NB4 (cell line): ENCODE data around the gene MSH3.
"Not testable (repeated sequence)": the region's sequence is repeated elsewhere in the genome, so short reads cannot be mapped to it uniquely, and the experiment has no call there.

Source experiments
- DNase-seq: peaks from one replicate; pipeline ENCODE4 v3.0.0; 2010; ENCODE audit warnings: low read depth
- H3K4me3 ChIP-seq: one replicate; pipeline ENCODE4 v1.5.1; 2011; ENCODE audit warnings: mild to moderate bottlenecking, low read depth, low read length, moderate library complexity
- MYC ChIP-seq: IDR thresholded peaks from 2 replicates; pipeline ENCODE4 v1.6.1; 2011; ENCODE audit warnings: low read depth, low read length
- POLR2A ChIP-seq: IDR thresholded peaks from 2 replicates; pipeline ENCODE4 v1.6.1; 2011; ENCODE audit warnings: mild to moderate bottlenecking; ENCODE audit not compliant: insufficient read length; ENCODE audit errors: extremely low read depth
- TF ChIP-seq, protein P1 (sequence below): IDR thresholded peaks from 2 replicates; pipeline ENCODE4 v1.6.1; 2011; ENCODE audit warnings: low read depth, low read length
- TF ChIP-seq, protein P2 (sequence below): IDR thresholded peaks from one replicate; pipeline ENCODE4 v1.5.1; 2012; ENCODE audit warnings: low read depth, low read length

MSH3 gene

DNA sequence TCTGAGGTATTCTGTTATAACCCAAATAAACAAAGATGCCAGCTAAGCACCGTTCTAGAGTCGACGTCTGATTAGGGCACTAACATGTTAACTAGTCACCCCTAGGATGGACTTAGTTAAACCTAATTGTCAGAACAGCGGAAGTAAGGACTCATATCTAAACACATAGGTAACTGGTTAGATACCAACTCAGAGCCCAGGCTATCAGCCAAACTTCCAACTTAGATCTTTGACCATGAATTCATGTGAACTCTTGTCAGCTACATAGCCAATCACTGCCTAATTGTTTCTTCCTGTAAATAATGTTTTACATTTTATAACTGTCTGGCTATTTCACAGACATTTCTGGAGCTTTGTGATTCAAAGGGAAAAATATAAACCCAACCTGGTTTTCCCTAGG lies 84.6 kb downstream of the MSH3 start:
- H3K4me3 ChIP-seq: no peak overlapping the region
- DNase-seq: no peak
- TF ChIP-seq MYC (no peak), POLR2A (no peak)
- TF ChIP-seq, protein P1, sequence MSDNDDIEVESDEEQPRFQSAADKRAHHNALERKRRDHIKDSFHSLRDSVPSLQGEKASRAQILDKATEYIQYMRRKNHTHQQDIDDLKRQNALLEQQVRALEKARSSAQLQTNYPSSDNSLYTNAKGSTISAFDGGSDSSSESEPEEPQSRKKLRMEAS: no peak
- TF ChIP-seq, protein P2, sequence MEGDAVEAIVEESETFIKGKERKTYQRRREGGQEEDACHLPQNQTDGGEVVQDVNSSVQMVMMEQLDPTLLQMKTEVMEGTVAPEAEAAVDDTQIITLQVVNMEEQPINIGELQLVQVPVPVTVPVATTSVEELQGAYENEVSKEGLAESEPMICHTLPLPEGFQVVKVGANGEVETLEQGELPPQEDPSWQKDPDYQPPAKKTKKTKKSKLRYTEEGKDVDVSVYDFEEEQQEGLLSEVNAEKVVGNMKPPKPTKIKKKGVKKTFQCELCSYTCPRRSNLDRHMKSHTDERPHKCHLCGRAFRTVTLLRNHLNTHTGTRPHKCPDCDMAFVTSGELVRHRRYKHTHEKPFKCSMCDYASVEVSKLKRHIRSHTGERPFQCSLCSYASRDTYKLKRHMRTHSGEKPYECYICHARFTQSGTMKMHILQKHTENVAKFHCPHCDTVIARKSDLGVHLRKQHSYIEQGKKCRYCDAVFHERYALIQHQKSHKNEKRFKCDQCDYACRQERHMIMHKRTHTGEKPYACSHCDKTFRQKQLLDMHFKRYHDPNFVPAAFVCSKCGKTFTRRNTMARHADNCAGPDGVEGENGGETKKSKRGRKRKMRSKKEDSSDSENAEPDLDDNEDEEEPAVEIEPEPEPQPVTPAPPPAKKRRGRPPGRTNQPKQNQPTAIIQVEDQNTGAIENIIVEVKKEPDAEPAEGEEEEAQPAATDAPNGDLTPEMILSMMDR: no peak

DNA sequence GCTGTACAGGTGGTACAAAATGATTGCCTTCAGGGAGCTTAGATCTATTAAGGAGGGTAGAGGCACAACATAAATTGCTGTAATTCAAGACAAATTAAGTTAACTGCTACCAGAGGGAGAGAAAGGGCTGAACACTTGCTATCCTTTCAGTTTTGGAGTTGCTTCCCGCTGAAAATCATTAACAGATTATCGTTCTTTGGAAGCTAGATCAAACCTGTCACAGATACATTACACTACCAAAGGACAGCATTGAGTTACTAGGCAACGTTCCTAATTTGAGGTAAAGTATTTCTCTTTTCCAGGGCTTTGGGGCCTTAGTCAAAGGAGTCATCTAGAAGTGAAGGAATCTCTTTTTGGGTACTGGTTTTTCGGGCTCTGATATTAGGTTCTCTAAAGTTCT lies 85.0 kb downstream of the MSH3 start:
- no peak for TF ChIP-seq POLR2A
- TF ChIP-seq MYC: no peak
- TF ChIP-seq, protein P2: no peak
- TF ChIP-seq, protein P1: no peak
- no peak overlapping the region for H3K4me3 ChIP-seq

DNA sequence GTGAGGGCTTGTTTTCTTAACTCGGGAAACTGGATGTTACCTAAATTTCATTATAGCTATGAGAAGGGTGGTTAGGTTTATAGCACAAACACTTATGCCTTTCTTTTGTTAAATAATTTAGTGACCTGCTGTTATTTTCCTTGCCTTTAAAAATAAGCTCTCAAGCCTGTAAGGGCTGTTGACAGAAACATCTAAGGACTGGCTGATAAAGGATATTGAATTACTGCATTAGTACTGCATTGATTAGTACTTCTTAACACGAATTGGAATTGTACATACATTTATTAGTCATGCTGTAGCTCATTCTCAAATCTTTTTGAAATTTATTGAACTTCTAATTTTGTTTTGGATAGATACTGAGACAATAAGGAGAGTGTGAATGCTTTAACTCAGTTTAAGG lies 85.4 kb downstream of the MSH3 start:
- no peak overlapping the region for H3K4me3 ChIP-seq
- no peak for DNase-seq
- TF ChIP-seq POLR2A: no peak
- TF ChIP-seq, protein P1: no peak
- TF ChIP-seq MYC: no peak
- TF ChIP-seq, protein P2: no peak

More for the DNA sequence above, 85.0 kb downstream of the MSH3 start:
- no peak for DNase-seq

DNA sequence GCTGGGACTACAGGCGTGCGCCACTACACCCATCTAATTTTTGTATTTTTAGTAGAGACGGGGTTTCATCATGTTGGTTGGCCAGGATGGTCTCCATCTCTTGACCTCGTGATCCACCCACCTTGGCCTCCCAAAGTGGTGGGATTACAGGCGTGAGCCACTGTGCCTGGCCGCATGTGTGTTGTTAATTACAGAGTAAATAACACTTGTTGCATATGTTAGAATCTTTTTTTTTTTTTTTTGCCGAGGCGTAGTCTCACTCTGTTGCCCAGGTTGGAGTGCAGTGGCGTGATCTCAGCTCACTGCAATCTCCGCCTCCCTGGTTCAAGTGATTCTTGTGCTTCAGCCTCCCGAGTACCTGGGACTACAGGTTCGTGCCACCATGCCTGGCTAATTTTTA lies 86.0 kb downstream of the MSH3 start:
- not testable (repeated sequence) for DNase-seq, H3K4me3 ChIP-seq

DNA sequence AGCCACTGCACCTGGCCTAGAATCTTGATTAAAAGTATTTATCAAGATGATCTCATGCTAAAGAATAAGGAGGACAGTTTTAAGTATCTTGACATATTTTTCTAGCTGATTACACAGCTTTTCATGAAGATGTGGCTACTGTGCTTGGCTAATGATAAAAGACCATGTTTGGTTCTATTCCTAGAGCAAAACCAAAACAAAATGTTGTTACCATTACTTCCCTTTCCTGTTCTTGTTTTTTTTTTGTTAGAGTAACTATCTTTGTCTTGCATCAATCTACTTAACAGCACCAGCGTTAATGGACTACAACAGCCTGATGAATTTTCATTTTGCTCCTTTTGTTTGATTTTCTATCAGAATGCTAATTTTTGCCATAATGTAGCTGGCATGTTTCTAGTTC lies 86.5 kb downstream of the MSH3 start:
- TF ChIP-seq, protein P1: no peak
- TF ChIP-seq MYC (no peak), POLR2A (no peak)
- TF ChIP-seq, protein P2: no peak
- DNase-seq: no peak
- H3K4me3 ChIP-seq: no peak overlapping the region

DNA sequence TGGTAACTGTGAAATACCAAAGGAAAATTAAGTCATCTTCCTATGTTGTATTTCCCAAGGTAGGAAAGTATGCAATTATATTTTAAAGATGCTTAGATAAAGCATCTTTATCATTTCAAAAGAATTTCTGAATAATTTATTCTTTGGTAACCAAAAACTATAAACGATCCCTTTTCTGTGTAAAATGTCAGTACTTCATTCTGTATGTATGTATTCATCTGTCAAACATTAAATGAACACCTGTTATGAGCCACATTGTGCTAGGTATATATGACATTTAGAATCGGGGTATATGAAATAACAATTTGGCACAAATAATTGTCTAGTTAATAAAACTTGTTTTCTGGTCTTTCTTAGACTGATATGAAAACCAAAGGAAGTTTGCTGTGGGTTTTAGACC lies 89.7 kb downstream of the MSH3 start:
- H3K4me3 ChIP-seq: no peak overlapping the region
- DNase-seq: no peak
- TF ChIP-seq, protein P1: no peak
- TF ChIP-seq POLR2A: no peak
- no peak for TF ChIP-seq MYC
- TF ChIP-seq, protein P2: no peak
